ENCODE data around the gene DIS3L2.
"Not testable (repeated sequence)": the region's sequence is repeated elsewhere in the genome, so short reads cannot be mapped to it uniquely, and the experiment has no call there.

Gene DIS3L2

GRCh38 chr2:232378735-232379151, 417.2 kb downstream of the DIS3L2 start, which contains the start of gene ALPP:
Gene ALPP (plus strand): TSS chr2:232378751. CDS start chr2:232378803, 52 bp downstream.
- H3K9me3 ChIP-seq (ENCODE audit: control insufficient read depth, insufficient read depth, low read length); H3K9ac ChIP-seq (ENCODE audit: low read depth, low read length); H3K36me3 ChIP-seq (ENCODE audit: insufficient read depth, low read length); H3K4me1 ChIP-seq (ENCODE audit: insufficient read depth, low read length): not testable (repeated sequence)

GRCh38 chr2:232379610-232380590, 418.4 kb downstream of the DIS3L2 start:
- not testable (repeated sequence) for H3K9ac ChIP-seq (ENCODE audit: low read depth, low read length); H3K4me1 ChIP-seq (ENCODE audit: insufficient read depth, low read length); H3K36me3 ChIP-seq (ENCODE audit: insufficient read depth, low read length); H3K9me3 ChIP-seq (ENCODE audit: control insufficient read depth, insufficient read depth, low read length)

- not testable (repeated sequence) for H3K36me3 ChIP-seq (ENCODE audit: insufficient read depth, low read length); H3K4me1 ChIP-seq (ENCODE audit: insufficient read depth, low read length); H3K9me3 ChIP-seq (ENCODE audit: control insufficient read depth, insufficient read depth, low read length); H3K9ac ChIP-seq (ENCODE audit: low read depth, low read length)
Measured at GRCh38 chr2:232381204-232382031, 419.9 kb downstream of the DIS3L2 start.

GRCh38 chr2:232382331-232383225, 421.1 kb downstream of the DIS3L2 start:
- Histone ChIP-seq H3K9ac (ENCODE audit: low read depth, low read length) (no peak overlapping the region), H3K9me3 (ENCODE audit: control insufficient read depth, insufficient read depth, low read length) (no peaks in the 10 kb centered on the region), H3K4me1 (ENCODE audit: insufficient read depth, low read length) (no peaks in the 10 kb centered on the region), H3K36me3 (ENCODE audit: insufficient read depth, low read length) (no peaks in the 10 kb centered on the region)

GRCh38 chr2:232384466-232384865, 423.0 kb downstream of the DIS3L2 start:
- Histone ChIP-seq H3K4me1 (ENCODE audit: insufficient read depth, low read length) (no peaks in the 10 kb centered on the region), H3K36me3 (ENCODE audit: insufficient read depth, low read length) (no peaks in the 10 kb centered on the region)

GRCh38 chr2:232385058-232385457, 423.5 kb downstream of the DIS3L2 start:
- H3K4me1 ChIP-seq (ENCODE audit: insufficient read depth, low read length); H3K9ac ChIP-seq (ENCODE audit: low read depth, low read length); H3K9me3 ChIP-seq (ENCODE audit: control insufficient read depth, insufficient read depth, low read length); H3K36me3 ChIP-seq (ENCODE audit: insufficient read depth, low read length): not testable (repeated sequence)

More at GRCh38 chr2:232384466-232384865, 423.0 kb downstream of the DIS3L2 start:
- H3K9me3 ChIP-seq (ENCODE audit: control insufficient read depth, insufficient read depth, low read length), result no peaks in the 10 kb centered on the region
- H3K9ac ChIP-seq (ENCODE audit: low read depth, low read length), result no peak overlapping the region

- no peaks in the 10 kb centered on the region for H3K9me3 ChIP-seq (ENCODE audit: control insufficient read depth, insufficient read depth, low read length)
- no peaks in the 10 kb centered on the region for H3K4me1 ChIP-seq (ENCODE audit: insufficient read depth, low read length)
- peaks cover 3% of the 10 kb centered on the region; the same call in 1 of the 2 replicates for H3K36me3 ChIP-seq (ENCODE audit: insufficient read depth, low read length)
- H3K9ac ChIP-seq (ENCODE audit: low read depth, low read length), result peak overlapping the region; percentile 7; the same call in 1 of the 2 replicates
Measured at GRCh38 chr2:232385660-232386489, 424.4 kb downstream of the DIS3L2 start.

GRCh38 chr2:232386490-232386739, 424.9 kb downstream of the DIS3L2 start:
- H3K36me3 ChIP-seq (ENCODE audit: insufficient read depth, low read length), result peaks cover 3% of the 10 kb centered on the region; the same call in 1 of the 2 replicates
- no peak overlapping the region; the same call in 1 of the 2 replicates for H3K9ac ChIP-seq (ENCODE audit: low read depth, low read length)
- no peaks in the 10 kb centered on the region for H3K9me3 ChIP-seq (ENCODE audit: control insufficient read depth, insufficient read depth, low read length)
- no peaks in the 10 kb centered on the region for H3K4me1 ChIP-seq (ENCODE audit: insufficient read depth, low read length)

All from ES-I3 (cell line).